Right kidney (tissue), 1 donor: Measurements from ENCODE around the gene CFAP221.
A peak's percentile ranks its signal among the peaks of the same experiment; 100 is the strongest.
"Not testable (repeated sequence)": the region's sequence is repeated elsewhere in the genome, so short reads cannot be mapped to it uniquely, and the experiment has no call there.

Experiments used
- DNase-seq: peaks from one replicate; pipeline ENCODE4 v3.0.0-alpha.2; 2016

The CFAP221 gene

DNA sequence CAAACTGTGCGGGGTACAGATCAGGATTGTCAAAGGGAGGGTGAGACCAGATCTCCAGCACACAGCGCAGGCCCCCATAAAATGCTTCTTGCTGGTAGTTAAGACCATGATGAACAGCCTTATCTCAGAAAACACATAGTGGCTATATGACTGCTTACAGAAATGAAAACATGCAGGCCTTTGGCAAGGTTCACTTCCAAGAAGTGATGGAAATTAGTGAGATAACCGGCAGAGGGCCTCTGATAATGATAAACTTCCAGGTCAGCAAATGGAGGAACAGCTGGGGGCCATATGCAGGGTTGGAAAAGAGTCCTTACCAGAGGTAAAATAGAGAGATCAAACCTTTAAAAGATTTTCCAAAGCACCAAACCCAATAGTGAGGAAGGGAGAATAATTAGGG is 46.6 kb downstream of the CFAP221 start:
- no peak for DNase-seq

DNA sequence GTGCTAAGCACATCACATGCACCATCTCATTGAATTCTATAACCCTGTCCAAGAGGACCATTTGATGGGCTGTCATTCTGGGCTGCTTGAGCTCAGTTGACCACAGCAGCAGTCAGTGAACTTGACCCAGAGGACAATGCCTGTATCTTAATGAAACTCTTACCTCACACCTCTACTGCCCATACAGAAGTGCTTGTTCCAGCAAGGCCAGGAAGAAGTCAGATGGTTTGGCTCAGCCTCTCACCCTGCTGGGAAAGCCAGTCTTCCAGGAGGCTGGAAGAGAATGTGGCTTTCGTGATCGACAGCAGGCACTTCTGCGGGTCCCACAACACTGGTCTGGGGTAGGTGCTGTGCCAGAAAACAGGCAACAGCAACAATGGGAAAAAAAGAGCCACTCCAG is 47.3 kb downstream of the CFAP221 start:
- no peak for DNase-seq

DNA sequence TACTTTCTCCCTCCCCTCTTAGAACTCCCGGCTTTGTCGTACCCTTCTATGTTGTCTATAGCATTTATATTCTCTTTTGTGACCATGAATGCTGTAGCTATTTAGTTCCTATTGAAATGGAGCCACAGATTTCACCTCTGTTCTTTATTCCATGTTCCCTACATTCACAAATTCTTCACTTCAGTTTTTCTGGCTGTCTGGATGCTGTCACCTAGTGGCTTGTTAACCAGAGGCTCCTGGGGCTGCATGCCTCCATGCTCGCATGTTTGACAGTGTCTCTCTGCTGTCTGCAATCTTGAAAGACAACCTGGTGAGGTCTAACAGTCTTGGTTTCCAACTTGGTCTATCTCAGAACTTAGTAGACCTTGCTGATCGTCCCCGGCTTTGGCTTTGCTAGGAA is 48.2 kb downstream of the CFAP221 start:
- DNase-seq, result no peak

DNA sequence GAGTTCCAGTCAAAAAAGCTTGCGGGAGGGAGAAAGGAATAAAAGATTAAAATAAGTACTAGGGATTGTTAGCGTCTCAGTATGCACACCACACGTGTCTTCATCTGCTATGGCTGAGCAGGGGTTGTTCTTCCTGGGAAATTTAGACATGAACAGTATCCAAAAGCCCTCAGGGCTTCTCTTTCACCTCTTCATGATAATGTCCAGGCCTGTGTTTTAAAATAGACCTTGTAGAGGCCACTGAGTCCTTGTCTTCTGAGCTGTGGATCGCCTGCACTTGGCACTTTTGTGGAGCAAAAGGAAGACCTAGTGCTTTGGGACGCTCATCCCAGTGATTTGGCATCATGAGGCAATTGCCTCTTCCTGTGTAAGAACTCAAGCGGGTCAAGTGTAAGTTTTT is 52.4 kb downstream of the CFAP221 start:
- no peak for DNase-seq

DNA sequence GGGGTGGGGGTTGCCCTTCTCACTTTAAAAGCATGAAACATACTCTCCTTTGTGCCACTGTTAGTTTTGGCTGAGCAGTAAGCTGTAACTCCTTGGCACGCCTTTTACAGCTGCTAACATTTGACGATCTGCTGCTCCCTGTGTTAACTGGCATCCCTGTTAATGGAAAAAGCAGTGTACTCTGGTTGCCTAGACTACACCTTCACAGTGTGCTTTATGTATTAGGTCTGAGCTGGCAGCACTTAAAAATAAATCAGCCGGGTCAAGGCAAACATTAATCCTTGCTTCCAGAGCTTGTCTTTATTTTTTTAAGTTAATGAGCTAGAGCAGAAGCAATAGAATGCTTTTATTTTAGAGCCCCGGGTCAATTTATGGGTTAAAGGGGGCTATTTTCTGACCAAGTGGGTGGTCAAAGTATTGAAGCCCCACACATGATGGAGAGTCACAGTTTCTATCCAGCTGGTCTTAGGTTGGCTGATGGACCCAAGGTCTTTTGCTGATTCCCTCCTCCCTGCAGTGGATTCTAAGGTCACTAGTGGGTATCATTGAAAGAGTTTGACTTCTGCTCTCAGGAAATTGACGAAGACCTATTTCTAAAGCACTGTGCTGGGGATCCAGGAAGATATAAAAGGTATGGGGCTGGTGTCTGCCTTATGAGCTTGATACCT is 54.5 kb downstream of the CFAP221 start:
- DNase-seq, result peak; percentile 37

DNA sequence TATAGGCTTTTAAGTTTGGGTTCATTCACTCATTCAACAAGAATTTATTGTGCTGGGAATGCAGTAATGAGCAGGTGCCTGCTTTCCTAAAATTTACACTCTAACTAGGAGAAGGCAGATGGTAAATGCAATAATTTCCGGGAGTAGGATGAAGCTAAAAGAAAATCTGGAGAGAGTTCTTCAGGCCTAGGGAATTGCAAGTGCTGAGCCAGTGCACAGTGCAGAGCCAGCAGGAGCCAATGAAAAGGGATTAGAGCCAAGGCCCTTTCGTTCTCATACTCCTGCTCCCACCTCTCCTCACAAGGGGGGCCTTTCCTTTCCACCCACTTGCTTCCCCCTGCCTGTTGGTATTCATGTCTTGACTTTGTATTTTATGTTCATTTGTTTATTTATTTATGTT is 55.1 kb downstream of the CFAP221 start:
- DNase-seq, result no peak

DNA sequence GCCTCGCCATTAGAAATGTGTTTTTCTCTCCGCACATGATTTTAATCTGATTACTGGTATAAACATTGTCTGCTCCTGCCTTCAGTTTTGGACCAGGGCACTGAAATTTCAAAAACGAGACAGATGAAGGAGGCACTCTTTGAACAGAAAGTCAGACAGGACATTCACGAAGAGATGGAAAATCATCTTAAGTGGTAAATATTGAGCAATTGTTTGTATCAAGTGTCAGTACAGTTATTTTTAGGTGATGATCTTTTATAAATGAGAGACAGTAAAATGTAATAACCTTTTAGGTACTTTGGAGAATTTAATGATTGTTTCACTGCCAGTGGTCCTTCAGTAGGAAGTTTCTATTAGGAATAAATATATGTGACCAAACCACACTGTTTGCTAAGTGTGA is 60.8 kb downstream of the CFAP221 start:
- DNase-seq, result no peak

DNA sequence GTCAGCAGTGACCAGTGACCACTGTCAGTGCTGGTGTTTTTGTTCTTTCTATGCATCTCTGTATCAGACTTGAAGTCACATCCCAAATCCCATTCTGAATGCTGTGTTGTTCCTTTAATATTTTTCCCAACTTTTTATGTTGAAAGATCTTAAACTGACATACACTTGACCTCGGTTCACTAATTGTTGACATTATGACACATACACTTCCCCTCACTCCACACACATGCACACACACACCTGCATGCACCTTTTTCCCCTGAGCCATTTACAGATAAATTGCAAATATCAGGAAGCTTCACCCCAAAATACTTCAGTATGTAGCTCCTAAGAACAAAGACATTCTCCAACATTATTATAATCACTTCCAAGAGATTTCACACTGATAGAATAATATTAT is 62.4 kb downstream of the CFAP221 start:
- no peak for DNase-seq

DNA sequence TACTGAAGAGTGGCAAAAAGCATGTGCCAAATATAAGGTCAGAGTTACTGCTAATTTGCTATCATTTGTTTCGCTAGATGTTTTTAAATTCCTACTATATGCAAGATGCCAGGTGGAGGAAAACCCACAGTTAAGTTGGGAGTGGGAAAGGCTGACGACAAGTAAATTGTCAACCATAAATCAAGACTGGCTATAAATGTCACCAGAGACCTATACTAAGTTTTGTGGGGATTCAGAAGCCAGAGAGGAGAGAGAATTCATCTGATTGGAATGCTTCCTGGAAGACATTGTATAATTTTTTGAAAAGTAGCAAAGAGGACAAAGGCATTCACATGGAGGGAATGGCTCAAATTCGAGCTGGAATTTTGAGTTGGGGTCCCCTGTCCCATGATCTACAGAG is 64.3 kb downstream of the CFAP221 start:
- DNase-seq, result no peak

DNA sequence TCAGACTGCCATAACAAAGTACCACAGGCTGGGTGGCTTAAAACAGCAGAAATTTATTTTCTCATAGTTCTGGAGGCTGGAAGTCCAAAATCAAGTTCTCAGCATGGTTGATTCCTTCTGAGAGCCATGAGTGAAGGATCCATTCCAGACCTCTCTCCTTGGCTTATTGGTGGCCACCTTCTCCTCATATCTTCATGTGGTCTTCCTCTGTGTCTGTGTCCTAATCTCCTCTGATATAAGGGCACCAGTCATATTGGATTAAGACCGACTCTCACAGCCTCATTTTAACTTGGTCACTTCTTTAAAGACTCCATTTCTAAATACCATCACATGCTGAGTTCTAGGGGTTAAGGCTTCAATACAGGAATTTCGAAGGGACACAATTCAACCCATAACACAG is 65.1 kb downstream of the CFAP221 start:
- no peak for DNase-seq

DNA sequence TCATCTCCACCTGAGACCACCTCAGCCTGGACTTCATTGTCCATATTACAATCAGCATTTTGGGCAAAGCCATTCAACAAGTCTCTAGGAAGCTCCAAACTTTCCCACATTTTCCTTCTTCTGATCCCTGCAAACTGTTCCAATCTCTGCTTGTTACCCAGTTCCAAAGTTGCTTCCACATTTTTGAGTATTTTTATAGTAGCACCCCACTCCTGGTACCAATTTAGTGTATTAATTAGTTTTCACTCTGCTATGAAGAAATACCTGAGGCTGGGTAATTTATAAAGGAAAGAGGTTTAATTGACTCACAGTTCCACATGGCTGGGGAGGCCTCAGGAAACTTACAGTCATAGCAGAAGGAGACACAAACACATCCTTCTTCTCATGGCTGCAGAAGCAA is 69.9 kb downstream of the CFAP221 start:
- DNase-seq, result not testable (repeated sequence)

DNA sequence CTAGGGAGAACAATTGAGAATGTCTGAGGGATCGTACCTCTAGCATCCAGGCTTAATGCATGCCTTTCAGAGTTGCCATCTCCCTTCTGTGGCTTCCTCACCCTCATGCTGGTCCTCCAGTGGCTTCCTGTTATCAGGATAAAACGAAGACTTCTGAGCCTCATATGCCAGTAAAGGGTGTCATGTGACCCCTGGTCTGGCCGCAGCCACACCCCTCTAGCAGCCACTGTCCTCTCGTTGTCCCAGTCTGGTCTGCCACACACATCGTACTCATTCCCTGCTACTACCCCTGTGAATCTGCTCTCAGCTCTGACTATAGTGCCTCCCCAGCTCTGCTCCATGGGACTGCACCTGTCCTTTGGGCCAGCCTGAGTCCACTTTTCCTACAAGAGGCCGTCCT is 72.2 kb downstream of the CFAP221 start:
- no peak for DNase-seq

DNA sequence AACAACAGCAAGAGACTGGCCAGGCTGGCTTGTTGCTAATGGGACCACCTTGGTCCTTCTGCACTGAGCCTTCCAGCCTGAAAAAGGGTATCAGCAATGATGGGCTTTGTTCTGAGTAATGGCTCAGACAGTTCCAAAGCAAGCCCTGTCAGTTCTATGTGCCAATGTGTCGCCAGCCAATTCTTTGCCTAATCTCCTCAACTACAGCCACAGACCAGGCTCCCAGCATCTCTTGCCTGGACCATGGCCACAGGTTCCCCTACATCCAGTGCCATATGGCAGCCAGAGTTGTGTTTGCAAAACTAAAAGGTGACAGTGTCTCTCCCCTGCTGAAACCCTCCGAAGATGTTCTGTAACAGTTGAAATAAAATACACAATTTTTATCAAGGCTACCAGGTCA is 73.2 kb downstream of the CFAP221 start:
- no peak for DNase-seq

DNA sequence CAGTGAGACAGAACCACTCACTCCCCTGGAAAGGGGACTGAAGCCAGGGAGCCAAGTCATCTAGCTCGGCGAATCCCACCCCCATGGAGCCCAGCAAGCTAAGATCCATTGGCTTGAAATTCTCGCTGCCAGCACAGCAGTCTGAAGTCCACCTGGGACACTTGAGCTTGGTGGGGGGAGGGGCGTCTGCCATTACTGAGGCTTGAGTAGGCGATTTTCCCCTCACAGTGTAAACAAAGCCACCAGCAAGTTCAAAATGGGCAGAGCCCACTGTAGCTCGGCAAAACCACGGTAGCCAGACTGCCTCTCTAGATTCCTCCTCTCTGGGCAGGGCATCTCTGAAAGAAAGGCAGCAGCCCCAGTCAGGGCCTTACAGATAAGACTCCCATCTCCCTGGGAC is 74.5 kb downstream of the CFAP221 start:
- DNase-seq, result not testable (repeated sequence)

DNA sequence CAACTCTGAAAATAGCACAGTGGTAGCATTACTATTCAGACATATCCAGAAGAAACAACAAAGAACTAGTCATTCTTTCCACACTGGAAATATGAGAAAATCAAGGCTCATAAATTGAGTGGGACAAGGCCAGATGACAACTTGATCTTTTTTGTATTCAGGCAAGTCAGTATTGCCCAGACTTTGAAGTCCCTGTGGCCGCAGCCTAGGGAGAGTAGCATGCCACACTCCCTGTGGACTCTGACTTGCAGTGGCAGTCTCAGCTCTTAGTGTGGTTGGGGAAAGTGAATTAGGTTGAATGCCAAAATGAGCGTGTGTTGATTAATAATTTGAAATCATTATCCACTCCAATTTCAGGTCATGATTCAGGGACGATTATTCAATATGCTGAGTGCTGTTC is 81.0 kb downstream of the CFAP221 start:
- no peak for DNase-seq

DNA sequence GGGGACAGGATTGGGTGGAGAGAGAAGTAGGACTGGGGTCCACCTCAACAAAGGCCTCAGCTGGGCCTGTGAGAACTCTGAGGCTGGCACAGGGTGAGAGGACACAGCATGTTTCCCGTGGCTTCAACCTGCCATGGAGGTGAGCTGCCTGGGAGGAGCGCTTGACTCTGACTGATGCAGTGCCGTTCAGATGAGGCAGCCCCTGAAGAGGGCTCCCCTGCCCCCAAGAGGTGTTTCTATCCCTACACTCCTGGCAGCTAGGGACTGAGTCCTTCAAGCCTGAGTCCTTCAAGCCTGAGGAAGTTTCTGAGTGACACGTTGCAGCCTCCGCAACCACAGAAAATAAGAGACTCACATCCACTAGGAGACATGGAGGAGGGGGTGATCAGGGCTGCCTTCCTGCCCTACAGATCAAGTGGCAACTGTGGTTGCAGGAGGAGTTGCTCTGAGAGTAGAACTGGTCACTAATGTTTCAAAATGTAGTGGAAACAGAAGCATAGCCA is 85.1 kb downstream of the CFAP221 start:
- DNase-seq, result no peak

DNA sequence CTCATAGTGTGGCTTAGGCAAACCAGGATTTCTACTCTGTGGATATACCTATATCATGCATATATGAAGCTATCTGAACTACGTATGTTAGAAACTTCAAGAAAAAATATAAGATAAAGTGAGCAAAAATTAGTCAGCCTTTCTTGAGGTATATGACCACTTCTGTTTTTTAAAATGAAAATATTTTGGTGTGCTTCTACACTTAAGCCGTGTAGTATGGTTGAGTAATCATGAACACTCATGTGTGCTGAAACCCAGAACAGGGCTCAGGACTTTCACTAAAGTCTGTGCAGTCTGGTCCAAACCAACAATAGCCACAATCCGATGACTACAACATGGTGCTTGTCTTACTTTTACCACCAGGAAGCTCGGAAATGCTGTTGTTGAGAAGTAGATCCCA is 85.9 kb downstream of the CFAP221 start:
- DNase-seq, result no peak

DNA sequence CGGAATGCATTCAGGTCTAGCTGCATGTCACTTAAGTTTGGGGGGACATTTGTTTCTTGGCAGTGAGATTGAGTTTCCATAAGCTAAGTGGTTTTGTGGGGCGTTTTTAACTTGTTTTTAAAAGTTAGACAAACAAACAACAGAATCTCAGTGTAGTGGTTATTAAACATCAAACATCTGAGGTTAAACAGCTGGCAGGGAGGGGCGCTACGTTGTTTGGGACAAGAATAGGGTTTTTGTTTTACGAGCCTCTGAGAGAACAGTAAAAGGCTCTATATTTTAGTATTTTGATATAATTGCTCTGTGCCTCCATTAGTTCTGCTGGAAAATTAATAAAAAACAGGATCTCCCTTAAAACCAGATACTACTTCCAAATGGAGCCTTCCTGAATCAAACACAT is 93.1 kb downstream of the CFAP221 start:
- no peak for DNase-seq

DNA sequence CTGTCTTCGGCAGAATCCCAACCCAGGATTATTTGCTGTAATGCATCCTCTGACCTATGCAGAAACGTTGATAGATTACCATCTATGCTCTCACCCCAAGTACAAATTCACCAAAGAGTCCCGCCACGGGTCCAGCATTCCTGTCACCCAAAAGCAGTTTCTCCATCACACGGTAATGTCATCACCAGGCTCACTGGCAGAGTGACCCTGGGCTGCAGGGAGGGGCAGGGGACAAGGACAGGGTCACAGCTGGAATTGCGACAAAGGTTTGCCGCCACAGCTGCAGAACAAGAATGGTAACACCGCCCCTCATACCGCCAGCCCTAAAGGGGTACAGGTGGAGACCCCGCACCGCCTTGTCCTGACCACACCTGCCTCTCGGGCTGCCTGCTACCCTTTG is 94.0 kb downstream of the CFAP221 start:
- DNase-seq, result no peak

DNA sequence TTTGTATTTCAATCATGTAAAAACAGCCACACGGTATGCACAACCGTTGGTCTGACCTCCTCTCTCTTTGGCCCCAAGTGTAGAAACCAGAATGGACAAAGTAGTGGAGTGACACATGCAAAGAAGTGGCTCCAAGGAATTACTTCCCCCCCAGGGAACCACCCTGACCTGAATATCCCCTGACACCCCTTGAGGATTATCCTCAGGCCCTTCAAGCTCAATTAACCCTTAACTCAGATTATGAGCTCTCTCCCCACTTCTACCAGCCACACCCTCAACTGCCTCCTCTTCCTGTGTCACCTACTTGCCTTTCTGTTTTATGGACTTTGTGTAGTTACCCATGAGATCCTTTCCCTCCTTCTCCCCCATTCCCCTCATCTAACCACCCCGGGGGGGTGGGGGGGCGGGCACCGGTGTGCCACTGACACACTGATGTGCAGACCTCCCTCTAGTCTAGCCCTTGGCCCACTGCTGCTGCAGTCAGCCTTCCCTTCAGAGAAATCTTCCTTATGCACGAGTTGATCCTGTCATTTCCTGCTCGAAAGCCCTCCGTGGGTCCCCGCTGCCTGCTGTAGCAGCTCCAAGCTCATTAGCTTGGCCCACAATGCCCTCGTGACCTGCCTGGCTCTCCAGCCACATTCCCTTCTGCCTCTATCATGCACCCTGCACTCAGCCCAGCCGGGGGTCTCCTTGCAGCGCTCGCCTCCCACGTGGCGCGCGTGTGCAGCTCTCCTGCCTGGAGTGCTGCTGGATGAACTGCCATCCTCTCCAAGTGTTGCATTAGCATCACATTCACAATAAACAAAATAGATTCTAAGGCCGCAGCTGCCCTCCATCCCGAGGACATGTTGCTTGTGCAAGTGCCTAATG is 94.7 kb downstream of the CFAP221 start:
- peak; percentile 31 for DNase-seq

DNA sequence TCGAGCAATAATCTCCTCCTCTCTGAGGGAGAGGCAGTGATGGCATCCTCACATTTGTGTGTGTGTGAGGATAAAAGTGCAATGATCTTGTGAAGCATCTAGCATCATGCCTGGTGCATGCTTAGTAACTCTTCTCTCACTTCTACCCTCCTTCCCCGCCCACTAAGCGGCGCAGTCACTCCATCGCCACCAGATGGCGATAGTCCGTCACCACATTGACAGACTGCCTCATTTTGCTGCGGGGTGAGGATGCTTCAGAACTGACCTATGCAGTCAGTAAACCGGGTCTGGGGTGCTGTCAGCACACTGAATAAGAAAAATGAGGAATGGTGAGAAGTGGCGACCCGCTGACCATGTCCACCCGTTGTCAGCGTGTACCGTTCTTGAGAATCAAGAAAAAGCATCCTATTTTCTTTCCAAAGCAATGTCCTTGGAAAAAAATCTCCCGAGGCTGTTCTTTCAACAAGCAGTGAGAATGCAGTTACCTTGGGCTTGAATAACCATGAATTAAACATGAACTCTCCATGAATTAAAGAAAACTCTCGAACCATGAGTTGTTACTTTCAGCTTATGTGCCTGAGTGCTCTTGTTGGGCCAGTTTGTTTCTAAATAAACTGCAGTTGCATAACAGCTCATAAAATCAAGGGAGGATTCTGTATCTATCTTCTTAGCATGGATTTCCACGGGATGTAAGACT is 97.5 kb downstream of the CFAP221 start:
- DNase-seq, result peak; percentile 68

DNA sequence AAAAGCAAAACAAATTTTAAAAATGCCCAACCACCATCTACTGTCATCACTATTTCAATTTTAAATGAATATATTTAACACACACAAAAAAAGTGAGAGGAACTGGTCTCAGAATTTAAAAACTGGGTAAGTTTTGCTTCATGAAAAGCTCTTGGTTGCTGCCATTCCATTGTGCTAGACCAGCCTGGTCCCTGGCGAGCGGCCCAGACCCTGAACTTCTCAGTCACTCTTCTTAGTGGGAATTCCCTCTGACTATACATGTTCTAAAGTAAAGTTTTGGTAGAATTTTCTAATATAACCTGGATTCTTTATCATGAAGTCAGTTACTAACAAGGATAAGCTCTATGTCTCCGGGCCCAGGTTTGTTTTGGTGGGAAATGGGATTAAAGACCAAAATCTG is 99.9 kb downstream of the CFAP221 start:
- no peak for DNase-seq

DNA sequence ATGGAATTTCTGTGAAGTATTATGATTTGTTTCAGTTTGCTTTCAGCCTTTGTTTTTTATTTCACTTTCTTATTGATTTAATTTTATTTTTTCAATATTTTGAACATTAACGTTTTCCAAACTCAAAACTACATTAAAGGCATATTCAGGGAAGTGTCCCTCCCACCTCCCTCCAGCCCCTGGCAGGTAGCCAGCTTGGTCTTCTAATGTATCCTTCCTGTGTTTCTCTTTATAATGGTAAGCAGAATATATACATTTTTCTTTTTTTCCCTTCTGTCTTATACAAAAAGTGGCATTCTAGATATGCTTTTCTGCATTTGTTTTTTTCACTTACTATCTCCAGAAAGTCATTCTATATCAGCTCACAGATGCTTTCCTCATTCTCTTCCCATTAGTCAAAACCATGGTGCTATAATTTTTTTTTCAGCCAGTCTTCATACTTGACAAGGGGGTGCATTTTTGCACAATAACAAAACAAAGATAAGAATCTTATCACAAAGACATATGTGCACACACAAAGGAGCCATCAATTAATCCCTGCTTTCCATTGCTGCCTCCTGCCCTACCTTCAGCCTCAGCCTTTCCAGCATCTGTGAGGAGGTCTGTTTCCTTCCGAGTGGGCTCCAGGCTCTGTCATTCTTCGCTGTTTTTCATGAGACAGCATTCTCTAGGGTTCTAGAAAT is 101.1 kb downstream of the CFAP221 start:
- no peak for DNase-seq
